Liver (tissue), 9 donors: ENCODE data around the gene HTT-AS. TPM values are rescaled to one million over a fixed set of nuclear protein-coding genes. Genes with fewer than 3 reads are reported as not detected.

Source experiments
- DNase-seq: peaks from one replicate; pipeline ENCODE4 v3.0.0-alpha.2; 2017; ENCODE audit warnings: low spot score
- H3K27ac ChIP-seq, 2 donors: one replicate each; pipeline ENCODE4 v1.7.0; 2013; ENCODE audit warnings: inconsistent platforms in 2 of 2, low read length in 2 of 2, control low read depth in 1 of 2, low read depth in 1 of 2, mild to moderate bottlenecking in 1 of 2
- H3K27me3 ChIP-seq, 4 donors: one replicate each; pipeline versions ENCODE4 v1.6.1 to v1.7.0; 2013; ENCODE audit warnings: low read length in 3 of 4, inconsistent platforms in 1 of 4, mild to moderate bottlenecking in 1 of 4, moderate library complexity in 1 of 4; ENCODE audit not compliant: control insufficient read depth in 4 of 4, insufficient read depth in 4 of 4
- H3K36me3 ChIP-seq, 4 donors: one replicate each; pipeline versions ENCODE4 v1.6.1 to v1.7.0; 2013; ENCODE audit warnings: low read length in 3 of 4, mild to moderate bottlenecking in 3 of 4, low read depth in 1 of 4, moderate library complexity in 1 of 4; ENCODE audit not compliant: control insufficient read depth in 4 of 4, insufficient read depth in 3 of 4
- H3K4me1 ChIP-seq, 4 donors: one replicate each; pipeline versions ENCODE4 v1.6.1 to v1.7.0; 2013; ENCODE audit warnings: low read length in 3 of 4, mild to moderate bottlenecking in 3 of 4, moderate library complexity in 1 of 4; ENCODE audit not compliant: control insufficient read depth in 4 of 4, insufficient read depth in 4 of 4
- H3K4me3 ChIP-seq, 3 donors: one replicate each; pipeline versions ENCODE4 v1.6.1 to v1.7.0; 2013; ENCODE audit warnings: low read length in 3 of 3, control low read depth in 1 of 3, low read depth in 1 of 3, mild to moderate bottlenecking in 1 of 3
- H3K9ac ChIP-seq, 2 donors: one replicate each; pipeline ENCODE4 v1.7.0; 2013; ENCODE audit warnings: low read length in 2 of 2, mild to moderate bottlenecking in 2 of 2, moderate library complexity in 2 of 2, control low read depth in 1 of 2, low read depth in 1 of 2
- H3K9me3 ChIP-seq, 4 donors: one replicate each; pipeline versions ENCODE4 v1.6.1 to v1.7.0; 2013; ENCODE audit warnings: low read length in 3 of 4; ENCODE audit not compliant: control insufficient read depth in 4 of 4
- EGR1 ChIP-seq, 2 donors: IDR thresholded peaks; 2 replicates each; pipeline ENCODE4 v1.6.1; 2016 to 2018; ENCODE audit warnings: antibody characterized with exemption in 2 of 2, low read depth in 2 of 2
- FOXA1 ChIP-seq: IDR thresholded peaks from 2 replicates; pipeline ENCODE4 v1.6.1; 2016; ENCODE audit warnings: antibody characterized with exemption
- FOXA2 ChIP-seq: IDR thresholded peaks from 2 replicates; pipeline ENCODE4 v1.6.1; 2016; ENCODE audit warnings: antibody characterized with exemption
- GABPA ChIP-seq, 2 donors: IDR thresholded peaks in 1 of 2; conservative IDR thresholded peaks in 1 of 2; 2 replicates each; pipeline ENCODE4 v1.6.1; 2016; ENCODE audit warnings: antibody characterized with exemption in 2 of 2, mild to moderate bottlenecking in 1 of 2, moderate library complexity in 1 of 2
- HNF4A ChIP-seq, 2 donors: conservative IDR thresholded peaks; 2 replicates each; pipeline ENCODE4 v1.6.1; 2016; ENCODE audit warnings: antibody characterized with exemption in 2 of 2, mild to moderate bottlenecking in 2 of 2
- HNF4G ChIP-seq: IDR thresholded peaks from 2 replicates; pipeline ENCODE4 v1.6.1; 2016; ENCODE audit warnings: antibody characterized with exemption
- JUND ChIP-seq, 2 donors: IDR thresholded peaks; 2 replicates each; pipeline ENCODE4 v1.6.1; 2016; ENCODE audit warnings: antibody characterized with exemption in 2 of 2
- NR2F2 ChIP-seq: IDR thresholded peaks from 2 replicates; pipeline ENCODE4 v1.6.1; 2016; ENCODE audit warnings: antibody characterized with exemption
- RAD21 ChIP-seq, 2 donors: IDR thresholded peaks; 2 replicates each; pipeline ENCODE4 v1.6.1; 2016; ENCODE audit warnings: antibody characterized with exemption in 2 of 2, mild to moderate bottlenecking in 2 of 2
- RXRA ChIP-seq, 2 donors: IDR thresholded peaks; 2 replicates each; pipeline ENCODE4 v1.6.1; 2017 to 2018; ENCODE audit warnings: antibody characterized with exemption in 2 of 2, mild to moderate bottlenecking in 1 of 2
- SP1 ChIP-seq: IDR thresholded peaks from 2 replicates; pipeline ENCODE4 v1.6.1; 2018; ENCODE audit warnings: antibody characterized with exemption, mild to moderate bottlenecking
- TAF1 ChIP-seq: conservative IDR thresholded peaks from 2 replicates; pipeline ENCODE4 v1.6.1; 2016; ENCODE audit warnings: antibody characterized with exemption, mild to moderate bottlenecking
- YY1 ChIP-seq: IDR thresholded peaks from 2 replicates; pipeline ENCODE4 v1.6.1; 2016; ENCODE audit warnings: antibody characterized with exemption, mild to moderate bottlenecking
- ZBTB33 ChIP-seq: IDR thresholded peaks from 2 replicates; pipeline ENCODE4 v1.6.1; 2016; ENCODE audit warnings: antibody characterized with exemption
- WGBS: extraction: QIAGEN DNeasy Blood & Tissue Kit; methylation state at CpG from one replicate; pipeline ENCODE4 v1.1.7; 2013; 5-methylcytosine and 5-hydroxymethylcytosine counted together
- polyA plus RNA-seq, 2 donors: library from polyadenylated mRNA; stranded (reverse) in 1 of 2; unstranded in 1 of 2; fragments of 200-250 nt in 1 of 2; fragments of >200 nt in 1 of 2; fragmentation: Nextera tagmentation in 1 of 2; extraction: Ambion mirVana in 1 of 2; gene quantifications; one replicate each; pipeline versions ENCODE4 v1.2.1 to v1.2.3, GENCODE V29; 2013 to 2015
- total RNA-seq, 2 donors: library from RNA; depleted of rRNA; stranded (reverse); fragments of >200 nt; gene quantifications; one replicate each; pipeline ENCODE4 v1.2.3, GENCODE V29; 2014
- TF ChIP-seq, protein P1 (sequence below): fragments of 150-350 bp; IDR thresholded peaks from 2 replicates; pipeline ENCODE4 v1.5.1; 2017; ENCODE audit warnings: improper control_type of control experiment, low read depth, low read length; ENCODE audit not compliant: missing input control
- TF ChIP-seq, protein P2 (sequence below): IDR thresholded peaks from 2 replicates; pipeline ENCODE4 v1.6.1; 2016; ENCODE audit warnings: antibody characterized with exemption
- donor health status: healthy.
- donor health status: healthy.
- donor health status: healthy.
- donor health status: healthy.
- donor health status: healthy.

HTT-AS gene
- total and polyA plus RNA-seq, 4 donors, result not detected

DNA sequence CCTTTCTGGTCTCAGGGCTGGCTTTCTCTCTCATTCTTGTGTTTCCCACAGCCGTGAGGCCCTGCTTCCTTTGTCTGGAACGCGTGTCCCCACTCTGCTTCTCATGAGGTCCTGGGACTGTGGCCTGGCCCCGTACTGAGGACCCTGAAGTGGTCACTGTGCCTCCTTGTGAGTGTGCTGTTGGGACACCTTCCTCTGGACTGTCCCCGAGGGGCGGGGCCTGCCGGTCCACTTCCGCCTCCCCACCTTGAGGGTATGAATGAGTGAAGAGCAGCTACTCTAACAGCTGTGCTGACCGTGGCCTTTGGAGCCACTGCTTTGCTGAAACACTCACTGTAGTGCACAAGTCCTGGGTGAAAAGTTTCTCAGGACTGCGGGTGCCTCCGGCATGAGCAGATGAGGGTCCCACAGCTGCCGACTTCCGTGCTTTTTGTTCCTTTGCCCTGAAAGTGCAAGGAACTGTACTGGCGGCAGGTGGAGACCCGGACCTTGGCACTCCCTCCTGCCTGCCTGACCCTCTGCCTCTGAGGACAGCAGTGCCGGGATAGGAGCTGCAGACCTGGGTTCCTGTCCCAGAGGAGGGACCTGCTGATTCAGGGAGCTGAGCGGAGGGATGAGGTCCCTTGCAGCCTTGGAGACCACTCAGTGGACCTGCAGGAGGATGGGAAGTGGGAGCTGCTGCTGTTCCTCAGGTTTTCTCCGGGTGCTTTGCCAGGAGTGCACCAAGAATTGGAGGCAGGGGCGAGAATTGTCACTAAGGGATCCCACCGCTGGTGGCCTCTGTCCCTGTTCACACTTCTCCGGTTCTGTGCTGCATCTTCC is 38.0 kb downstream of the HTT-AS start:
- WGBS, result 91% methylated on average over 21 of the region's 21 CpGs

GRCh38 chr4:3035674-3036073 is 38.7 kb downstream of the HTT-AS start:
- 93% methylated on average over 6 of the region's 6 CpGs for WGBS
- H3K36me3 ChIP-seq, result no peaks in the 10 kb centered on the region
- peaks cover 0 to 13% (median 2%) of the 10 kb centered on the region in 4 donors for H3K4me1 ChIP-seq
- no peak overlapping the region for H3K9ac ChIP-seq
- no peaks in the 10 kb centered on the region for H3K9me3 ChIP-seq
- no peak overlapping the region for H3K27ac ChIP-seq
- H3K4me3 ChIP-seq, result no peak overlapping the region
- no peaks in the 10 kb centered on the region for H3K27me3 ChIP-seq
- DNase-seq, result no peak
- TF ChIP-seq JUND (IDR thresholded peaks at IDR 0.05) (no peak), EGR1 (IDR thresholded peaks at IDR 0.05; ENCODE audit: low read depth in 2 of 2) (no peak), FOXA2 (no peak), GABPA (IDR thresholded peaks at IDR 0.05 in 1 of 2, conservative IDR thresholded peaks at IDR 0.05 in 1 of 2) (no peak), NR2F2 (no peak), YY1 (no peak), TAF1 (no peak), HNF4A (conservative IDR thresholded peaks at IDR 0.05) (no peak), FOXA1 (no peak), HNF4G (no peak), ZBTB33 (no peak), SP1 (no peak), RAD21 (IDR thresholded peaks at IDR 0.05) (no peak)
- TF ChIP-seq, protein P1, sequence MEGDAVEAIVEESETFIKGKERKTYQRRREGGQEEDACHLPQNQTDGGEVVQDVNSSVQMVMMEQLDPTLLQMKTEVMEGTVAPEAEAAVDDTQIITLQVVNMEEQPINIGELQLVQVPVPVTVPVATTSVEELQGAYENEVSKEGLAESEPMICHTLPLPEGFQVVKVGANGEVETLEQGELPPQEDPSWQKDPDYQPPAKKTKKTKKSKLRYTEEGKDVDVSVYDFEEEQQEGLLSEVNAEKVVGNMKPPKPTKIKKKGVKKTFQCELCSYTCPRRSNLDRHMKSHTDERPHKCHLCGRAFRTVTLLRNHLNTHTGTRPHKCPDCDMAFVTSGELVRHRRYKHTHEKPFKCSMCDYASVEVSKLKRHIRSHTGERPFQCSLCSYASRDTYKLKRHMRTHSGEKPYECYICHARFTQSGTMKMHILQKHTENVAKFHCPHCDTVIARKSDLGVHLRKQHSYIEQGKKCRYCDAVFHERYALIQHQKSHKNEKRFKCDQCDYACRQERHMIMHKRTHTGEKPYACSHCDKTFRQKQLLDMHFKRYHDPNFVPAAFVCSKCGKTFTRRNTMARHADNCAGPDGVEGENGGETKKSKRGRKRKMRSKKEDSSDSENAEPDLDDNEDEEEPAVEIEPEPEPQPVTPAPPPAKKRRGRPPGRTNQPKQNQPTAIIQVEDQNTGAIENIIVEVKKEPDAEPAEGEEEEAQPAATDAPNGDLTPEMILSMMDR, result no peak
- TF ChIP-seq, protein P2, sequence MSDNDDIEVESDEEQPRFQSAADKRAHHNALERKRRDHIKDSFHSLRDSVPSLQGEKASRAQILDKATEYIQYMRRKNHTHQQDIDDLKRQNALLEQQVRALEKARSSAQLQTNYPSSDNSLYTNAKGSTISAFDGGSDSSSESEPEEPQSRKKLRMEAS, result no peak

More for the DNA sequence above, 38.0 kb downstream of the HTT-AS start:
- H3K9me3 ChIP-seq, result no peaks in the 10 kb centered on the region
- TF ChIP-seq, protein P1, result no peak
- TF ChIP-seq ZBTB33 (no peak), FOXA1 (no peak), TAF1 (no peak), RXRA (IDR thresholded peaks at IDR 0.05) (no peak)
- no peaks in the 10 kb centered on the region for H3K36me3 ChIP-seq
- H3K27ac ChIP-seq, result no peak overlapping the region
- no peak for DNase-seq
- H3K4me3 ChIP-seq, result no peak overlapping the region
- H3K27me3 ChIP-seq, result no peaks in the 10 kb centered on the region
- H3K9ac ChIP-seq, result no peak overlapping the region
- peaks cover 0 to 16% (median 4%) of the 10 kb centered on the region in 4 donors for H3K4me1 ChIP-seq
